Endothelial cell of coronary artery (primary cell): ENCODE measurements around the gene KLF1. TPM values are rescaled to one million over a fixed set of nuclear protein-coding genes. Genes with fewer than 3 reads are reported as not detected.

Experiments
- total RNA-seq: library from RNA; depleted of rRNA; stranded (reverse); fragments of >200 nt; gene quantifications from 2 replicates; pipeline ENCODE4 v1.2.3, GENCODE V29; 2014

The KLF1 gene
- total RNA-seq: not detected in 2 replicates

GRCh38 chr19:12886969-12887747 is at the start of gene KLF1:
Gene KLF1, minus strand, starts transcription at chr19:12887201. Its CDS starts 61 bp downstream, at chr19:12887140.

GRCh38 chr19:12933287-12934072 is 46.5 kb upstream of the KLF1 start, which contains the start of gene FARSA:
Gene FARSA, minus strand, starts transcription at chr19:12933711. Its CDS starts 15 bp downstream, at chr19:12933696.

GRCh38 chr19:12890787-12891552 is 4.0 kb upstream of the KLF1 start, which contains the start of gene GCDH:
Gene GCDH, plus strand, starts transcription at chr19:12891160. Its CDS starts 145 bp downstream, at chr19:12891305.

GRCh38 chr19:12881172-12881808 is 5.7 kb downstream of the KLF1 start, which contains the start of gene DNASE2:
Gene DNASE2, minus strand, starts transcription at chr19:12881449. Its CDS starts 74 bp downstream, at chr19:12881375.

GRCh38 chr19:12838182-12838885 is 48.7 kb downstream of the KLF1 start, which contains the start of gene MAST1:
Gene MAST1, plus strand, starts transcription at chr19:12838515. Its CDS starts 58 bp downstream, at chr19:12838573.

GRCh38 chr19:12834566-12834943 is 52.4 kb downstream of the KLF1 start, which contains the start of gene RTBDN:
Gene RTBDN, minus strand, starts transcription at chr19:12834579. Its CDS starts 4,600 bp downstream, at chr19:12829979.

Other genes starting within 250 kb of the KLF1 start
- 26.6 and 33.1 TPM in 2 replicates for gene MAN2B1, start 220.5 kb downstream of the KLF1 start, total RNA-seq
- 9.5 and 11.8 TPM in 2 replicates for gene WDR83, start 220.4 kb downstream of the KLF1 start, total RNA-seq
- 47.1 and 64.1 TPM in 2 replicates for gene DHPS, start 205.3 kb downstream of the KLF1 start, total RNA-seq
- not detected in 2 replicates for gene GNG14, start 199.2 kb downstream of the KLF1 start, total RNA-seq
- gene FBXW9, start 190.6 kb downstream of the KLF1 start, total RNA-seq: 5.6 and 9.3 TPM in 2 replicates
- 29.8 and 31.5 TPM in 2 replicates for gene TNPO2, start 163.3 kb downstream of the KLF1 start, total RNA-seq
- 149 and 154 TPM in 2 replicates for gene TRIR, start 152.5 kb downstream of the KLF1 start, total RNA-seq
- gene GET3, start 149.7 kb downstream of the KLF1 start, total RNA-seq: 96.2 and 110 TPM in 2 replicates
- not detected in 2 replicates for gene BEST2, start 135.4 kb downstream of the KLF1 start, total RNA-seq
- 11.7 and 17.2 TPM in 2 replicates for gene HOOK2, start 111.6 kb downstream of the KLF1 start, total RNA-seq
- 28.0 and 50.4 TPM in 2 replicates for gene JUNB, start 95.7 kb downstream of the KLF1 start, total RNA-seq
- gene PRDX2, start 85.4 kb downstream of the KLF1 start, total RNA-seq: 224 and 246 TPM in 2 replicates
- not detected in 2 replicates for gene THSD8, start 85.1 kb downstream of the KLF1 start, total RNA-seq
- gene RNASEH2A, start 80.6 kb downstream of the KLF1 start, total RNA-seq: 18.4 and 35.4 TPM in 2 replicates
- gene RTBDN, start 52.6 kb downstream of the KLF1 start, total RNA-seq: not detected in 2 replicates
- gene MAST1, start 48.7 kb downstream of the KLF1 start, total RNA-seq: 0.09 and 0.36 TPM in 2 replicates
- 11.1 and 18.9 TPM in 2 replicates for gene DNASE2, start 5.8 kb downstream of the KLF1 start, total RNA-seq
- 16.5 and 22.1 TPM in 2 replicates for gene GCDH, start 4.0 kb upstream of the KLF1 start, total RNA-seq
- gene SYCE2, start 32.1 kb upstream of the KLF1 start, total RNA-seq: 0.09 TPM in 1 of 2 replicates, not detected in the other
- gene FARSA, start 46.5 kb upstream of the KLF1 start, total RNA-seq: 54.9 and 57.3 TPM in 2 replicates
- 1,479 and 1,611 TPM in 2 replicates for gene CALR, start 51.4 kb upstream of the KLF1 start, total RNA-seq
- 59.1 and 98.8 TPM in 2 replicates for gene RAD23A, start 58.7 kb upstream of the KLF1 start, total RNA-seq
- 31.3 and 32.6 TPM in 2 replicates for gene GADD45GIP1, start 70.0 kb upstream of the KLF1 start, total RNA-seq
- 0.09 TPM in 1 of 2 replicates, not detected in the other for gene DAND5, start 82.4 kb upstream of the KLF1 start, total RNA-seq
- gene NFIX, start 108.3 kb upstream of the KLF1 start, total RNA-seq: 8.1 and 21.8 TPM in 2 replicates
- 48.0 and 58.7 TPM in 2 replicates for gene LYL1, start 215.7 kb upstream of the KLF1 start, total RNA-seq
- gene TRMT1, start 229.5 kb upstream of the KLF1 start, total RNA-seq: 33.3 and 38.7 TPM in 2 replicates
- gene NACC1, start 231.1 kb upstream of the KLF1 start, total RNA-seq: 53.1 and 55.5 TPM in 2 replicates